HG02678 (cell line): ENCODE measurements around the gene OSBPL3.

Source experiments
- ATAC-seq: cut with Tn5 transposase; IDR thresholded peaks from one replicate; pipeline ENCODE4 v1.9.1; 2021; ENCODE audit warnings: mild to moderate bottlenecking, moderate library complexity; ENCODE audit not compliant: unreplicated experiment

OSBPL3 gene

GRCh38 chr7:24769851-24770250 lies 210.1 kb downstream of the OSBPL3 start:
- no peak for ATAC-seq

- ATAC-seq: no peak
Observed at GRCh38 chr7:24769014-24769830, 210.8 kb downstream of the OSBPL3 start.

GRCh38 chr7:24767878-24768569 lies 212.0 kb downstream of the OSBPL3 start:
- no peak for ATAC-seq

- no peak for ATAC-seq
Observed at GRCh38 chr7:24764972-24765744, 214.8 kb downstream of the OSBPL3 start.

- no peak for ATAC-seq
Observed at GRCh38 chr7:24764011-24764410, 216.0 kb downstream of the OSBPL3 start.

GRCh38 chr7:24763303-24763901 lies 216.6 kb downstream of the OSBPL3 start:
- ATAC-seq: no peak

GRCh38 chr7:24762771-24763170 lies 217.2 kb downstream of the OSBPL3 start:
- ATAC-seq: no peak

- no peak for ATAC-seq
Observed at GRCh38 chr7:24760968-24761367, 219.0 kb downstream of the OSBPL3 start.

- peak; percentile 63 for ATAC-seq
Observed at GRCh38 chr7:24757353-24758275, 222.4 kb downstream of the OSBPL3 start, which contains the start of gene GSDME. Gene GSDME (minus strand): TSS chr7:24757464. CDS start chr7:24749774, 7,690 bp downstream.

GRCh38 chr7:24756545-24757352 lies 223.2 kb downstream of the OSBPL3 start:
- ATAC-seq: peak; percentile 7

GRCh38 chr7:24755541-24756407 lies 224.2 kb downstream of the OSBPL3 start:
- peak; percentile 64 for ATAC-seq

- ATAC-seq: no peak
Observed at GRCh38 chr7:24754906-24755506, 225.0 kb downstream of the OSBPL3 start.

GRCh38 chr7:24752073-24752800 lies 227.7 kb downstream of the OSBPL3 start:
- no peak for ATAC-seq

GRCh38 chr7:24751484-24751883 lies 228.5 kb downstream of the OSBPL3 start:
- no peak for ATAC-seq

- no peak for ATAC-seq
Observed at GRCh38 chr7:24750441-24751055, 229.4 kb downstream of the OSBPL3 start.

GRCh38 chr7:24748521-24748920 lies 231.5 kb downstream of the OSBPL3 start:
- no peak for ATAC-seq
